Fibroblast of lung (primary cell): ENCODE data around the gene APOL2. TPM values are rescaled to one million over a fixed set of nuclear protein-coding genes. Genes with fewer than 3 reads are reported as not detected.
"Not testable (repeated sequence)": the region's sequence is repeated elsewhere in the genome, so short reads cannot be mapped to it uniquely, and the experiment has no call there.

ENCODE experiments used
- DNase-seq, 2 donors: peaks; one replicate each; pipeline versions ENCODE4 v3.0.0 to v3.0.0-alpha.2; 2010; ENCODE audit warnings: low read depth in 2 of 2
- H2AFZ ChIP-seq: 2 replicates; pipeline ENCODE4 v1.5.1; 2012; ENCODE audit warnings: low read length, control low read depth, inconsistent platforms
- H3K27ac ChIP-seq: 2 replicates; pipeline ENCODE4 v1.5.1; 2011; ENCODE audit warnings: low read length, control low read depth; ENCODE audit not compliant: insufficient read depth
- H3K27me3 ChIP-seq: 2 replicates; pipeline ENCODE4 v1.5.1; 2011; ENCODE audit warnings: mild to moderate bottlenecking, low read length; ENCODE audit not compliant: control insufficient read depth, insufficient read depth
- H3K36me3 ChIP-seq: 2 replicates; pipeline ENCODE4 v1.5.1; 2011; ENCODE audit warnings: low read length; ENCODE audit not compliant: control insufficient read depth, insufficient read depth
- H3K4me1 ChIP-seq: 2 replicates; pipeline ENCODE4 v1.5.1; 2011; ENCODE audit warnings: low read length; ENCODE audit not compliant: control insufficient read depth, insufficient read depth; ENCODE audit errors: extremely low read depth
- H3K4me2 ChIP-seq: 2 replicates; pipeline ENCODE4 v1.5.1; 2011; ENCODE audit warnings: low read length, control low read depth; ENCODE audit not compliant: insufficient read depth; ENCODE audit errors: extremely low read depth
- H3K4me3 ChIP-seq, 4 experiments: fragments of 200-600 bp in 1 of 4; sonication (generic) in 1 of 4; replicated peaks in 1 of 4; 2 replicates each; pipeline ENCODE4 v1.5.1; 2011 to 2016; ENCODE audit warnings: low read length in 4 of 4, low read depth in 3 of 4, mild to moderate bottlenecking in 3 of 4, control low read depth in 2 of 4, inconsistent platforms in 1 of 4, mixed read lengths in 1 of 4; ENCODE audit not compliant: insufficient read depth in 1 of 4; ENCODE audit errors: control extremely low read depth in 1 of 4
- H3K79me2 ChIP-seq: 2 replicates; pipeline ENCODE4 v1.5.1; 2012; ENCODE audit warnings: mild to moderate bottlenecking, low read length, inconsistent platforms; ENCODE audit not compliant: control insufficient read depth, insufficient read depth
- H3K9ac ChIP-seq: 2 replicates; pipeline ENCODE4 v1.5.1; 2011; ENCODE audit warnings: mild to moderate bottlenecking, low read length, control low read depth; ENCODE audit not compliant: insufficient read depth
- H3K9me3 ChIP-seq: 2 replicates; pipeline ENCODE4 v1.5.1; 2012; ENCODE audit warnings: low read depth, low read length; ENCODE audit not compliant: control insufficient read depth, insufficient read depth
- H4K20me1 ChIP-seq: 2 replicates; pipeline ENCODE4 v1.5.1; 2011; ENCODE audit warnings: low read length; ENCODE audit not compliant: control insufficient read depth, insufficient read depth; ENCODE audit errors: extremely low read depth
- EZH2 ChIP-seq: IDR thresholded peaks from 2 replicates; pipeline ENCODE4 v1.5.1; 2012; ENCODE audit warnings: low read length, control low read depth, mild to moderate bottlenecking; ENCODE audit errors: missing control alignments
- polyA plus RNA-seq, 2 donors: library from polyadenylated mRNA; depleted of rRNA in 1 of 2; stranded (reverse) in 1 of 2; unstranded in 1 of 2; fragments of >200 nt; gene quantifications; 2 replicates each; pipeline ENCODE4 v1.2.1, GENCODE V29; 2011 to 2012; ENCODE audit warnings: missing spikeins in 1 of 2
- total RNA-seq: library from RNA; depleted of rRNA; stranded (reverse); fragments of >200 nt; gene quantifications from 2 replicates; pipeline ENCODE4 v1.2.1, GENCODE V29; 2014
- TF ChIP-seq, protein P1 (sequence below), 2 donors: IDR thresholded peaks in 1 of 2; conservative IDR thresholded peaks in 1 of 2; 1 replicate in 1 of 2; 2 replicates in 1 of 2; pipeline ENCODE4 v1.5.1; 2011 to 2012; ENCODE audit warnings: low read length in 2 of 2, control low read depth in 1 of 2, inconsistent platforms in 1 of 2, low read depth in 1 of 2, mild to moderate bottlenecking in 1 of 2

Gene APOL2
- total and polyA plus RNA-seq, 2 donors (not counting 1 experiment from before 2014, with no cell fraction given): 38.0 to 49.5 TPM

- no peak overlapping the region for H2AFZ ChIP-seq
- no peaks in the 10 kb centered on the region for H3K9me3 ChIP-seq
- no peak overlapping the region for H3K4me2 ChIP-seq
- H3K9ac ChIP-seq: no peak overlapping the region
- TF ChIP-seq, protein P1, sequence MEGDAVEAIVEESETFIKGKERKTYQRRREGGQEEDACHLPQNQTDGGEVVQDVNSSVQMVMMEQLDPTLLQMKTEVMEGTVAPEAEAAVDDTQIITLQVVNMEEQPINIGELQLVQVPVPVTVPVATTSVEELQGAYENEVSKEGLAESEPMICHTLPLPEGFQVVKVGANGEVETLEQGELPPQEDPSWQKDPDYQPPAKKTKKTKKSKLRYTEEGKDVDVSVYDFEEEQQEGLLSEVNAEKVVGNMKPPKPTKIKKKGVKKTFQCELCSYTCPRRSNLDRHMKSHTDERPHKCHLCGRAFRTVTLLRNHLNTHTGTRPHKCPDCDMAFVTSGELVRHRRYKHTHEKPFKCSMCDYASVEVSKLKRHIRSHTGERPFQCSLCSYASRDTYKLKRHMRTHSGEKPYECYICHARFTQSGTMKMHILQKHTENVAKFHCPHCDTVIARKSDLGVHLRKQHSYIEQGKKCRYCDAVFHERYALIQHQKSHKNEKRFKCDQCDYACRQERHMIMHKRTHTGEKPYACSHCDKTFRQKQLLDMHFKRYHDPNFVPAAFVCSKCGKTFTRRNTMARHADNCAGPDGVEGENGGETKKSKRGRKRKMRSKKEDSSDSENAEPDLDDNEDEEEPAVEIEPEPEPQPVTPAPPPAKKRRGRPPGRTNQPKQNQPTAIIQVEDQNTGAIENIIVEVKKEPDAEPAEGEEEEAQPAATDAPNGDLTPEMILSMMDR (conservative IDR thresholded peaks at IDR 0.05 in 1 of 2, IDR thresholded peaks at IDR 0.05 in 1 of 2; ENCODE audit: low read depth in 1 of 2, low read length in 2 of 2): no peak
- TF ChIP-seq EZH2: no peak
- peaks cover 6% of the 10 kb centered on the region for H3K4me1 ChIP-seq
- no peaks in the 10 kb centered on the region for H3K27me3 ChIP-seq
- H3K4me3 ChIP-seq: no peak overlapping the region
- no peak for DNase-seq
- no peak overlapping the region for H3K27ac ChIP-seq
- peaks cover 8% of the 10 kb centered on the region for H3K36me3 ChIP-seq
- H3K79me2 ChIP-seq: peaks cover 25% of the 10 kb centered on the region
- no peaks in the 10 kb centered on the region for H4K20me1 ChIP-seq
Observed at GRCh38 chr22:36232715-36233401, 6.5 kb downstream of the APOL2 start.

DNA sequence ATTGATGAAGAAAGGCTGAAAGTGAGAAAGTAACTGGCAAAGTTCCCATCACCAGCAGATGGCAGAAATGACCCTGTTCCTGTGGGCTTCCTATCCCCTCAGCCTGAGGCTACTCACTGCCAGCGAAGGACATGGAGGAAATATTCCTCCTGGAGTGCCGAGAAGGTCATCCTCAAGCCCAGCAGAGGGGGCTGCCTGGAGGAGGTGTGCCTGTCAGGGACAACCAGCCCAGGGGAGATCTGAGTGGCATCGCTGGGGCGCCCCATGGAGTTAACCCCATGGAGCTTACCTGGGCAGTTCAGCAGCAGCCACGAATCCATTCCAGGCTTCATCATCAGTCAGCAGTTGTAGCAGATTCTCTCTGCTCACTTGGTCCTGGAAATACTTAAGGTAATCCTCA lies 8.3 kb downstream of the APOL2 start:
- peaks cover 10% of the 10 kb centered on the region for H3K36me3 ChIP-seq
- H3K27ac ChIP-seq, H3K4me1 ChIP-seq, H3K4me2 ChIP-seq, H3K27me3 ChIP-seq, H3K79me2 ChIP-seq, H4K20me1 ChIP-seq, H2AFZ ChIP-seq, H3K4me3 ChIP-seq, DNase-seq, H3K9me3 ChIP-seq, H3K9ac ChIP-seq: not testable (repeated sequence)

DNA sequence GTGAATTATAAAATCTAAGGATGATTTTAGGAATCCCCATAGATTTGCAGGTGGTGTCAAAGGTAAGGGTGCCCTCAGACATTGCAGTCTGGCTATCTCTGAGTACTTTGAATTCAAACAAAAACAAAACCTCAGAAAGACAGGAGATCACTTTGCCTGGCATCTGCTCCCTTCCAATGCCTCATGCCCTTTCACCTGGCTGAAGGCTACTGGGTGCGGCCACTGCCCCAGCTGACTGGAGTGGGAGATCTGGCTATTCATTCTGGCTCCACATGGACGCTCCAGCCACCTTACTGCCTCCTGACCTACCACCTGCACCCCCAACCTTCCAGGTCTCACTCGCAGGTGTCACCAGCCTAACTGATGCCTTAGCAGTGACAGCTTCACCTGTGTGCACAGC lies 9.7 kb downstream of the APOL2 start:
- not testable (repeated sequence) for H3K9ac ChIP-seq, H3K27me3 ChIP-seq, H3K4me1 ChIP-seq, H3K27ac ChIP-seq, H3K4me2 ChIP-seq, H3K9me3 ChIP-seq, H3K4me3 ChIP-seq, DNase-seq, H2AFZ ChIP-seq, H3K79me2 ChIP-seq, H4K20me1 ChIP-seq
- H3K36me3 ChIP-seq: peaks cover 10% of the 10 kb centered on the region

DNA sequence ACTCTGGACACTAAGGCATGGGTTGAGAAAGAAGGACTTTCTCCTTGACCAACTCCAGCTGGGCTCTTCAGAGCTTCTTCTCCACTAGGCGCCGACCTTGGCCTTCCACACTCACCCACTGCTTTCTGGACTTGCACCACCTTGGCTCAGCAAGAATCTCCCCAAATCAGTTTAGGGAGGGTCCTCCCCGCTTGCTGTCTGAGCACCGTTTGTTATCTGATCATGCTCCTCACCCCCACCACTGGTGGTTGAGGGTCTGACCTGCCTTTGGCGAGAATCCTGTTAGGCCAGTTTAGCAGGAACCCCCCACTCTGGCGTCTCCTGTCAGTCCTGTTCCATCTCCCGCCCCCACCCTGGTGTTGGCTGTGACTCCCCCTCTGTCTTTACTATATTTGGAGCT lies 10.4 kb downstream of the APOL2 start:
- DNase-seq: no peak
- Histone ChIP-seq H3K27ac (no peak overlapping the region), H3K4me3 (no peak overlapping the region), H3K9me3 (no peaks in the 10 kb centered on the region), H3K9ac (no peak overlapping the region), H2AFZ (no peak overlapping the region), H3K4me1 (no peaks in the 10 kb centered on the region), H3K27me3 (no peaks in the 10 kb centered on the region), H3K79me2 (no peaks in the 10 kb centered on the region), H4K20me1 (no peaks in the 10 kb centered on the region), H3K4me2 (no peak overlapping the region), H3K36me3 (peaks cover 10% of the 10 kb centered on the region)
- TF ChIP-seq, protein P1 (conservative IDR thresholded peaks at IDR 0.05 in 1 of 2, IDR thresholded peaks at IDR 0.05 in 1 of 2; ENCODE audit: low read depth in 1 of 2, low read length in 2 of 2): no peak
- no peak for TF ChIP-seq EZH2

DNA sequence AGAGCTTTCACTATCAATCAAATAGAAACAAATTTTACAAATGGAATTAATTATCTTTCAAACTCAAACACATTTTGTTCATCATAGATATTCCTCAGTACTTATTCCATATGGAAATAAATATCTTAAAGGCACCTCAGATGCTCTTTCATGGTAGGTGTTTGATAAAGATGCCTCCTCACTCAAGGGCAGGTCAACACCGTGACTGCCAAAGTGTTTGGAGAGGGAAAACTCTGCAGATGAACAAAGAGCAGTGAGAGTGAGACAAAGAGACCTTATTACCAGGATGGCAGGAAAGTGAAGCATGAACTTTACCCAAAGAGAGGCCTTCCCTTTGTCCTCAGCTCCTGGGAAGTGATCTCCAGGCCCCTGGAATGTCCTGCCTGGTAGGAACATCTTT lies 11.0 kb downstream of the APOL2 start:
- H3K4me1 ChIP-seq, H2AFZ ChIP-seq, H3K9ac ChIP-seq, H3K79me2 ChIP-seq, H3K4me3 ChIP-seq, H3K9me3 ChIP-seq, H4K20me1 ChIP-seq, H3K27ac ChIP-seq, DNase-seq, H3K27me3 ChIP-seq, H3K4me2 ChIP-seq: not testable (repeated sequence)
- peaks cover 10% of the 10 kb centered on the region for H3K36me3 ChIP-seq
